GM12873 (cell line): Measurements from ENCODE around the gene DNAH17.

ENCODE experiments used
- TF ChIP-seq, protein P1 (sequence below): IDR thresholded peaks from 2 replicates; pipeline ENCODE4 v1.5.1; 2012; ENCODE audit warnings: low read depth, mild to moderate bottlenecking, moderate library complexity, low read length, control low read depth; ENCODE audit not compliant: insufficient read depth; ENCODE audit errors: missing control alignments

Gene DNAH17

DNA sequence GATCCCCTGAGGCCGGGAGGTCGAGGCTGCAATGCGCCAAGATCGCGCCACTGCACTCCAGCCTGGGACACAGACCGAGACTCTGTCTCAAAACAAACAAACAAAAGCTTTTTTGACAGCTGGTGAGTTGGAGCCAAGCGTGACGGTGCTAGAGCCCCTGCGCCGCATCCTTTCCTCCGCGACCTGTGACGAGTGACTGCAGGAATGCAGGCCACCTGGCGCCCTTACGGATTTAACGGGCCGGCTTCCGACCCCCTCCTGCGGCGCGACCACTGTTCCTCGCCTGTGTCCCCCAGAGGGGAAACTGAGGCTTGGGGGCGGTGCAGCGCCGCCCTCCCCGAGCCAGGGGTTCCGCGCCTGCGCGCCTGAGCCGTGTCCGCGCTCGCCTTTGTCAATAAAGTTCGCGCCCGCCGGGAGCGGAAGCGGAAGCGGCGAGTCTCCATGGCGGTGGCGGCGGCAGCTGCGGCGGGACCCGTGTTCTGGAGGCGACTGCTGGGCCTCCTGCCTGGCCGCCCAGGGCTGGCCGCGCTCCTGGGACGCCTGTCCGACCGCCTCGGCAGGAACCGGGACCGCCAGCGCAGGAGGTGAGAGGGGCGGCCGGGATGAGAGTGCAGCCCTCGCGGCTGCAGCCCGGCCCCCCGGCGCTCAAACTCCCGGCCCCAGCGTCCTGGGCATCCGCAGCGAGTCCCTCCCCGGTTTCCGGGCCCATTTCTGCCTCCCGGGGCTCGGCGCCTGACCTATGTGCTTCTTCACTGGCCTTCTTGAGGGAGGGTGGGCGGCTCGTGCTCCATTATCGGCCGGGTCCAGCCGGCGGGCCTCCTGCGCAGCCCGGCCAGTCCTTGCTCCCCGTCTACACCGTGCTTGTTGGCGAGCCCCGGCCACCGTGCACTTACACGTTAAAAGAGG is 198.7 kb downstream of the DNAH17 start, which contains the start of gene PGS1:
Gene PGS1 (plus strand): TSS at position 425 of the 906 bp plus-strand sequence. CDS start 17 bp downstream, at position 442.
- TF ChIP-seq, protein P1, sequence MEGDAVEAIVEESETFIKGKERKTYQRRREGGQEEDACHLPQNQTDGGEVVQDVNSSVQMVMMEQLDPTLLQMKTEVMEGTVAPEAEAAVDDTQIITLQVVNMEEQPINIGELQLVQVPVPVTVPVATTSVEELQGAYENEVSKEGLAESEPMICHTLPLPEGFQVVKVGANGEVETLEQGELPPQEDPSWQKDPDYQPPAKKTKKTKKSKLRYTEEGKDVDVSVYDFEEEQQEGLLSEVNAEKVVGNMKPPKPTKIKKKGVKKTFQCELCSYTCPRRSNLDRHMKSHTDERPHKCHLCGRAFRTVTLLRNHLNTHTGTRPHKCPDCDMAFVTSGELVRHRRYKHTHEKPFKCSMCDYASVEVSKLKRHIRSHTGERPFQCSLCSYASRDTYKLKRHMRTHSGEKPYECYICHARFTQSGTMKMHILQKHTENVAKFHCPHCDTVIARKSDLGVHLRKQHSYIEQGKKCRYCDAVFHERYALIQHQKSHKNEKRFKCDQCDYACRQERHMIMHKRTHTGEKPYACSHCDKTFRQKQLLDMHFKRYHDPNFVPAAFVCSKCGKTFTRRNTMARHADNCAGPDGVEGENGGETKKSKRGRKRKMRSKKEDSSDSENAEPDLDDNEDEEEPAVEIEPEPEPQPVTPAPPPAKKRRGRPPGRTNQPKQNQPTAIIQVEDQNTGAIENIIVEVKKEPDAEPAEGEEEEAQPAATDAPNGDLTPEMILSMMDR, result no peak

DNA sequence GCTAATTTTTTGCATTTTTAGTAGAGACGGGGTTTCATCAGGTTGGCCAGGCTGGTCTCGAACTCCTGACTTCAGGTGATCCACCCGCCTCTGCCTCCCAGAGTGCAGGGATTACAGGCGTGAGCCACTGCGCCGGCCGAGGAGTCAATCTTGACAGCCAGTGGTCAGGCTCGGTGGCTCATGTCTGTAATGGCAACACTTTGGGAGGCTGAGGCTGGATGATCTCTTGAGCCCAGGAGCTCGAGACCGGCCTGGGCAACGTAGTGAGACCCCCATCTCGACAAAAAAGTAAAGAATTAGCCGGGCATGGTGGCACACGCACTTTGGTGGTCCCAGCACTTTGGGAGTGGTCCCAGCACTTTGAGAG is 199.4 kb downstream of the DNAH17 start:
- TF ChIP-seq, protein P1, result no peak

DNA sequence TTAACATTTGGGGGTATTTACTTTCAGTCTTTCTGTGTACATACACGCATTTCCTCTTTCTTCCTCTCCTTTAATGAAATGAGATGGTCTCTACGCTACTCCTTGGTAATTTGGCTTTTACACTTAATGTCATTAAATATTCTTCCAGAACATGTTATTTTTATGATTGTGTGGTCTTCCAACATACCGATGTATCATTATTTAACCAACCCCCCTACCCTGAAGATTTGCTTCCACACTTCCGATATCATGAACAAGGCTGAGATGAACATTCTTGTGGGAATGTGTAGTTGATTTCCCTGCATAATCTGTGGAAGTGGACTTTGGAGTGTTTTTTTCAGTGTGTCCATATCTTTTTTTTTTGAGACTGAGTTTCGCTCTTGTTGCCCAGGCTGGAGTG is 201.0 kb downstream of the DNAH17 start:
- TF ChIP-seq, protein P1, result no peak

DNA sequence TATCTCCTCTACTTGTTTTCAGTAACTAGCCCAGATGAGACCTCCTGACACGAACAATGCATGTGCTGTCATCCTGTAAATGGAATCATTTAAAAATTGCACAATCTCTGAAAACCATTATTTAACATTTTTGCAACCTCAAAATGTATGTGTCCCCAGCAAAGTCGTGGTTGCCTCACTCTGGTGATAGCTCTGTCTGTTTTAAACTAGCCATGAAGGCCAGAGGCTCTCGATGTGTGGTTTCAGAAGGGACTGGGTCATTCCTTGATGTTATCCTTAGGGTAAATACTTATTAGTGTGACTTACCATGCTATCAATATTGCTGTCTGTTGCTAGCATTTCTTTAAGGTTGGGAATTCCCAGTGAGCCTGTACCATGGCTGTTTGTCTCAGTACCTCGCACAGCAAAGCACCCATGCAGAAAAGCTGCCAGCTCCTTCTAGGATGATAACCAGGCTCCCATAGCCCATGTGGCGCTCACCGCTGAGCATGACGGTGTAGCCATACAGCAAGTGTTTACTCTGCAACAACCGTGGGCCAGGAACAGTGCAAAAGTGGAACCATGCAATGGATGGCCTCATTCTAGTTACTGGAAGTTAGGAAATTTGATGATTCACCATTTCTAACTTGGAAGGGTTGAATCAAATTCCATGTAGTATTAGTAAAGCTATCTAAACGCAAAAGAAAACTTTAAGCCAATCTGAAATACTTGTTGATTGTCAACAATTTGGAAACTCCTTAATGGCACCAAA is 201.6 kb downstream of the DNAH17 start:
- TF ChIP-seq, protein P1, result no peak

DNA sequence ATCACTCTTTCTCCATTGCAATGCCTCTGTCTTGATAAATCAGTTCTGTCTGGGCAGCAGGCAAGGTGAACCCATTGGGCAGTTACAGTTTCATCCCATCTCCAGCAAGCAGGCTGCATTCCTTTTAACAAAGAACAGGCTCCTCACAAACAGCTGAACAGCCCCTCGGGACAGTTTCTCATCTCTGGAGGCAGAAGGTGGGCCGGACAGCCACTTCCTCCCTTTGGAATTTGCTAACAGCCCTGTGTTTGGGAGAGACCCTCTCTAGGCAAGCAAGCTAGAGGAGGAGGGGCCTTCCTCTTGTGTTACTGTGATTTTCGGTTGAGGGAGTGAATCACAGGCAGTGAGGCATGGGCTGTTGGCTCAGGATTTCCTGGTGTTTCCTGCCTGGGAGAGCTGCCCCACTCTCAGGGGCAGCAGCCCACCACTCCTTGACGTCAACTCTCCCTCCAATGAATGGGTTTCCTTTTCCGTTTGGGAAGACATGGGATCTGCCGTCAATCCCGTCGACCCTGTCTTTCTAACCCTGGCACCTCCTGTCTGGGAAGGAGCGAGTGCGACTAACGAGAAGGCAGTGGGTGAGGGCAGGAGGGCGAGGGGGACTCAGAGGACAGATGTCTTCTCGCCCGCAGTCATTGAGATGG is 202.4 kb downstream of the DNAH17 start:
- TF ChIP-seq, protein P1, result no peak

DNA sequence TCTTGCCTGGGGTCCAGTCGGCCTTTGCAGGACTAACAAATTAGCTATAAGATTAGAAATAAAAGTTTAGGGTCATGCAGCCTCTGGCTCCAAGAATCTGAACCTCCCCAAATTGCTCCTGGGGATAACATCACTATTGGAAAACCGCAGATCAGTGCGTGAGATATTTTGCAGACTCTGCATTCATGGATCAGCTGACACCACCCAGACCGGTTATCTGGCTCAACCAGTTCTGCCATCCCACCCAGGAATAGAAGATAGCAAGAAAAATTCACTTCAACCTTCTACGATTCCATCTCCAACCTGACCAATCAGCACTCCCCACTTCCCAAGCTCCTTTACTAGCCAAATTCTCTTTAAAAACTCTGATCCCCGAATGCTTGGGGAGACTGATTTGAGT is 203.0 kb downstream of the DNAH17 start:
- TF ChIP-seq, protein P1, result no peak
